Right renal pelvis (tissue), 4 donors: ENCODE data around the gene ATF6. TPM values are rescaled to one million over a fixed set of nuclear protein-coding genes. Genes with fewer than 3 reads are reported as not detected.
A peak's percentile ranks its signal among the peaks of the same experiment; 100 is the strongest.
"Not testable (repeated sequence)": the region's sequence is repeated elsewhere in the genome, so short reads cannot be mapped to it uniquely, and the experiment has no call there.

ENCODE experiments used
- DNase-seq, 4 donors: peaks; one replicate each; pipeline ENCODE4 v3.0.0-alpha.2; 2013; ENCODE audit warnings: low read depth in 4 of 4, low spot score in 3 of 4, missing footprints in 1 of 4
- polyA plus RNA-seq, 4 donors: library from polyadenylated mRNA; unstranded; fragments of 120-200 nt; gene quantifications; one replicate each; pipeline ENCODE4 v1.2.1, GENCODE V29; 2013; ENCODE audit not compliant: insufficient read length in 4 of 4

ATF6 gene
- polyA plus RNA-seq, 4 donors = 31.7 to 35.8 (median 34.8) TPM

DNA sequence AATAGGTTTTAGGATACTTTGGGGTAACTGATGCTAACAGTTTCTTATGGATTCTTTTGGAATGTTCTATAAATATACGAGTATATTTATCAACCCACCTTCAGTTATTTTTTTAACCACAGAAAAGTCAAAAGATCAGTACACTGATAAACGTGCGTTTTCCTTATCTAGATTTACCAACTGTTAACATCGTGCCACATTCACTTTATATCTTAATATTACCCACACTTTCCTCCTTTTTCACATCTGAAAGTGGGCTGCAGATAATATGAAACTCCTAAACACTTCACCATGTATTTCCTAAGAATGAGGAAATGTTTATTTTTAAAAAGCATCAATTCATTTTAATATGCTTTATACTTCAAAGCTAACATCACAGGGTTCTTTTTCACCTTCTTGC lies 7.7 kb downstream of the ATF6 start:
- no peak for DNase-seq

DNA sequence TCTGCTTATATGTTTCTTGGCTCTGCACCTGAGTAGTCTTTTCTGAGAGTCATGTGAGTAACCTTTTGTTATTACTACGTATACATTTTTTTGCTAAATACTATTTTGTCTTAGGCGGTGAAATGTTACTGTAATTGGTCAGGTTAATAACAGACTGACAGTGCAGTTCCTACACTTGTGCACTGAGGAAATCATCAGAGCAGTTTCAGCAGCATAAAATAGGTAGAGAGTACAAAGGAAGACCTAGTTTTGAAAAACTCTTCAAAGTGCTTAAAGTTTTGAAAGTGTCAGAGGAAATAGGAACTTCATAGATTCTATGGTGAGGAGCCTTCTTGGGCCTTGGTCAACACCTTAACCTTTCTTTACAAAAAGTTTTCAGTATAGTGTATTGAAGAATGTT lies 11.1 kb downstream of the ATF6 start:
- no peak for DNase-seq

DNA sequence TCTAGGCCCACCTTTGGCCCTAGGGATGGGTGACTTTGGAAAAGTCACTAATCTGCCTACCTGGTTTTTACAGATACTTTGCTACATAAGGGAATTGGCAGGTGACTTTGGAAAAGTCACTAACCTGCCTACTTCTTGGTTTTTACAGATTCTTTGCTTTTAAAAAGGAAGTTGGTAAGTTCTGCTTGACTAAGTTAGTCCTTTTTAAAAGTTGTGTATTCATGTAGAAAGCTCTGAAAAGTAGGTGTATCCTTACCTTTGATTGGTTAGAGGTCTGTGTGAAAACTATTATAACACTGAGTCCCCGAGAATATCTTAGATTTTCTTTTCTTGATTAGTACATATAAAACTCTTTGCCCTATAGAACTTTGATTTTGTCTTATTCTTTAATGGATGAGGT lies 12.4 kb downstream of the ATF6 start:
- no peak for DNase-seq

DNA sequence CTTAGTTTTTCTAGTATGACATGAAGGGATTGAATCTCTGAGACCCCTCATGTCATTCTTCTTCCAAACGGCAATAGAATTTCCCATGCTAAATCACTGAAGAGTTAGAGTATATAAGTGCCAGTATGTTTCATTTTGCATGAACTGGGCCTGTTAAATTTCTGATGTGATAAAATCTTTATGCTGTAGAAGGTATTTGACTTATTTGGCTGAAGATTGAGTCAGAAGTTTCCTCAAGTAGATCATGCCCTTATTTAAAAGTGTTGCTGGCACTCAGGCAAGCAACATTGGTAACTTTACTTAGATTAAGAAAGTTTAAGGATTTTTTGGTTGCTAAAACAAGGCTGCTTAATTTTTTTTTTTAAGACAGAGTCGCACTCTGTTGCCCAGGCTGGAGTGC lies 13.3 kb downstream of the ATF6 start:
- DNase-seq = no peak

DNA sequence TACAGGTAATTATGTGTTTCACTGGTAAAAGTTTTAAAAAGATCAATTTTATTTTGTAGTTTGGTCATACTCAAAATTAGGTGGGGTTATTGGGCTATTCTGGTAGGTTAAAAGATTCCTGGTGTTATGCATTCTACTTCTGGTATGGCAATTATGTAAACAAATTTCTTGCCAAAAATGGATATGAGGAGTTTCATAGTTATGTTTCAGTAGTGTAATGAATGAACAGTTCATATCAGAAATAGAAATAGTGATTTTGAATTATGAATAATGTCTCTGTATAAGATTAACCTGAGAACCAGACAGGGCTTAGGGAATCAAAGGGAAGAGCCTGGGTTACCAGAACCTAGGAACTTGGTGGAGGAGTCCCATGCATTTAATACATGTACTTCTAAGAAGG lies 15.9 kb downstream of the ATF6 start:
- no peak for DNase-seq

DNA sequence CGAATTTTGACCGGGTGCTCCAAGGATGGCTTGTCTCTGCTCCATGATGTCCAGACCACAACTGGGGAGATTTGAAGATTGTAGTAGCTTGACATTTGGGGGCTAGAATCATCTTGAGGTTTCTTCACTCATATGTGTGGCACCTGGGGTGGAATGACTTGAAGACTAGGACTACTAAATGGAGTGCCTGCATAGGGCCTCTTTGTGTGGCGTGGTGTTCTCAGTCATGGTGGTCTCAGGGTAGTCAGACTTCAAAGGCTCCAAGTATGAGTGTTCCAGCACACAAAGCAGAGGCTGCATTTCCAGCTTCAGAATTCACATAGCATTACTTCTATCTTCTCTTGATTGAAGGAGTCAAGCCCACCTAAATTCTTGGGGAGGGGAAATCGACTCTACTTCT lies 16.8 kb downstream of the ATF6 start:
- no peak for DNase-seq

DNA sequence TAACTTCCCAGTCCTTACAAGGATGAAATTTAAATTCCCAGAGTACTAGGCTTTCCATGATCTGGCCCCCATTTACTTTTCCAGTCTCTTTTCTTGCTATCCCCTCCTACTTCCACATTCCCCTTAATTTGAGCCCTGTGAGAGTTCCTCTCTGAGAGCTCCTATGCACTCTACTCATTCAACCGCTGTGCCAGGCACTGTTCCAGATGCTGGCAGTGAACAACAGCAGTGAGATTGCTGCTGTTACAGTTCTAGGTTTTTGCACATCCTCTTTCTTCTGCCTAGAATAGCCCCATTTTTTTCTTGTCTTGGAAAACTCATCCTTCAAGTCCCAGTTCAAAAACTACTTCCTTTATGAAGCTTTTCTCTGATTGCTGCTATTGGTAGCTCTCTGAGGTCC lies 18.8 kb downstream of the ATF6 start:
- DNase-seq = no peak

DNA sequence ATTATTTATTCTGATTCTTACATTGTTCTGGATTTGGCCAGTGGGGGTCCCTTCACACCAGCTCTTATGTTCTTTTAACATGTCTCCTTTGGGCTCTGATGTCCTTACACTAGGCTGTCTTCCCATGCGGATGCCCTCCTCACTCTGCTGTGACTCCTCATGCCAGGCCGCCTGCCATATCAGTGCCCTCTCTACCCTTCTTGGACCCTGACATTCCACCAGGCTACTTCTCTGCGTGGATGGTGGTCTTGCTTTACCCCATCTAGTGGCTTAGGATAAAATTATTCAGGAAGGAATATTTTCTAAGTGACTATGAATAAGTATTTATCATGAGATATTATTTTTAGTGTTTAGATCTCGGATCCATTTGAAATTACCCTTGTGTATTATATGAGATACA lies 21.2 kb downstream of the ATF6 start:
- no peak for DNase-seq

DNA sequence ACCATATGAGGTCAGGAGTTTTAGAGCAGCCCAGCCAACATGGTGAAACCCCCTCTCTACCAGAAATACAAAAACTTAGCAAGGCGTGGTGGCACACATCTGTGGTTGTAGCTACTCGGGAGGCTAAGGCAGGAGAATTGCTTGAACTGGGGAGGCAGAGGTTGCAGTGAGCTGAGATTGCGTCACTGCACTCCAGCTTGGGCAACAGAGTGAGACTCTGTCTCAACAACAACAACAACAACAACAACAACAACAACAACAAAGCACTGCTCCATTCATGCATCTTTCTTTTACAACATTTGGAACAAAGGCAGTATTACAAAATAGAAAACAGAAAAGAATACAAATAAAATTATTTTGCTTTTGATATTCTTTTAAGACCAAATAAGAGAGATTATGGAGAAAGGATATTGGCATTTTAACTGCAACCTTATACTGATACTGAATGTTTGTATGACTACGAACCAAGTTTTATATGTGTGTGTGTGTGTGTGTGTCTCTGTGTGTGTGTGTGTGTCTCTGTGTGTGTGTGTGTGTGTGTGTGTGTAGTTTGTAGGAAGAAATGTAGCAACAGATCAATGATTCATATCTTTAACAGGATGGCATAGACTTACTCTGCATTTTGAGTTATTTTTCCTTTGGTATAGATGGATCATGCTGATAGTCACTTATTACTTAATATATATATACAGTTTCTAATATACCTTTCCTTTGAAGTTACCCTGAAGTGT lies 24.6 kb downstream of the ATF6 start:
- DNase-seq = no peak

DNA sequence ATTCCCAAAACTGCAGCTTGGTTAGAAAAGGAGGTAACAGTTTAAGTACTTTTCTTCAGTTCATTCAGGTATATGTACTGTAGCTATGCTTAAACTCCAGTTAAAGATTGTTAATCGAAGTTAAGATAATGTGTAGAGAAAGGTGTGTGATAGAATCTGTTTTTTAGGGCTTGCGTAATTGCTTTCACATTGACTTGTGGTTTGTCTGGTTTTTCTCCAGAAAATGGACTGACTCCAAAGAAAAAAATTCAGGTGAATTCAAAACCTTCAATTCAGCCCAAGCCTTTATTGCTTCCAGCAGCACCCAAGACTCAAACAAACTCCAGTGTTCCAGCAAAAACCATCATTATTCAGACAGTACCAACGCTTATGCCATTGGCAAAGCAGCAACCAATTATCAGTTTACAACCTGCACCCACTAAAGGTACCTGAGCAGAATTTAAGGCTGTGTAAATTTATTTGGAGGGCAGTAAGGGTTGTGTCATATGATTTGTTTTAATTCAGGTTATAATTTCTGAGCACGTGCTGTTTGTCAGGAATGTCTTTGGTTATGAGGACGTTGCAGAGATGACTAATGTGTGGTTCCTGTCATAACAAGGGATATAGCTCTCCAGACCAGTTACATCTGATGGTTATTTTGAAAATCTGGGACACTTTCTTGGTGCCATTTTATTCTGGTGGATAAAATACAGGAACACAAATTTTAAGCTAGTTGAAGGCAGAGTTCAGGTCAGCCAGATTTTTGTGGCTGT lies 26.0 kb downstream of the ATF6 start:
- no peak for DNase-seq

DNA sequence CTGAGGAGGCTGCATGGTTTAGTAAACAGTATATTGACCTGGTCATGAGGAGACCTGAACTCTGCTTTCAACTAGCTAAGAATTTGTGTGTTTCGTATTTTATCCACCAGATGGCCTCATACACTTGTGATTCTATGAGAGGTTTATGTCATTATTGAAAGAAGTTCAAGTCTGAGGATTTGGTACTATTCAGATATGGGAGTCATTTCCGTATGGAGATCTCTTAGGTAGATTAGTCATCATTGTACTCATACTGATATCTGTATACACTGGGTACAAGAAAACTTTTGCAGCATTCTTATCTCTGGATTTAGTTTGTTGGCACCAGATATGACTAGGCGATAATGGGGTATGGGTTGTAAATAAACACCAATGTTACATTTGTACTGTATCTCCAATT lies 26.6 kb downstream of the ATF6 start:
- peak; percentile 25 to 38 (median 31) for DNase-seq

DNA sequence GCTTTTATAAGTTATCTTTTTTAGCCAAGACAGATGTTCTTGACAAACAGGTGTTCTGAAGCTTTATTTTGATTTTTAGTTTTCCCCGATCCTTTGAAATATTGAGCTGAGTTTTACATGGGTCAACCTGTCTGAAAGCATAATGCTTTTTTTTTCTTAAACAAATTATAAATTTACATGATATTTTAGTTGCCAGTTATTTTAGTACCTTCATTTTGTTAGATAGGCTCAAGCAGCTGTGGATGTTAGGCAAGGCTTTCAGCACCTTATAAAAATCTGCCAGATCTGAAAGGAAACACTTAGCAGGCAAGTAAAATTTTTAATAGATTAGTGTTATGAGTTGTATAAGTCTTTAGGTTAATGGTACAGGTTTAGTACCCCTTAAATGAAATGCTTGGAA lies 33.7 kb downstream of the ATF6 start:
- DNase-seq = no peak

DNA sequence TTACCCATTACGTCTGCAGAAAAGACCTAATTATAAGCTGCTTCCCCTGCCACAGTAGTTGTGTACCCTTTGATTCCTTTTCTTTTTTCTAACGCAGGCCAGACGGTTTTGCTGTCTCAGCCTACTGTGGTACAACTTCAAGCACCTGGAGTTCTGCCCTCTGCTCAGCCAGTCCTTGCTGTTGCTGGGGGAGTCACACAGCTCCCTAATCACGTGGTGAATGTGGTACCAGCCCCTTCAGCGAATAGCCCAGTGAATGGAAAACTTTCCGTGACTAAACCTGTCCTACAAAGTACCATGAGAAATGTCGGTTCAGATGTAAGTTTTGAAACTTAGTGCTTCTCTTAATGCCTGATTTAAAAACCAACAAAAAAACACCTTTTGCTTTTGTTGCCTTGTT lies 35.8 kb downstream of the ATF6 start:
- no peak for DNase-seq

DNA sequence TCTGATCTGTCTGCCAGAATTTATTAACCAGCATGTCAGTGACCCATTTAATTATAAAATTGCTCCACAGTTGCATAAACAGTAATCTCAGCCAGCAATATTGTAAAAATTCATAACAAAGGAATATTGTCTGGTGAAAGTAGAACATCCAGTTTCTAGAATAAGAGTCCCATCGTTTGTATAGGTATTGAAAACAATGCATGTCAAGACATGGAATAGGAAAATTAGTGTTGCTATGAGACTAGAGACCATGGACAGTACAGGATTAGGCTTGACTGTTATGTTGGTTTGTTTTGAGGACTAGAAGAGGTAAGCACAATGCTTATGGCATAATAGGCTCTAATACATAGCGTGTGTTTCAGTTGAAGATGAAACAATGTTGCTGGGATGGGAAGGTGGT lies 37.1 kb downstream of the ATF6 start:
- no peak for DNase-seq

DNA sequence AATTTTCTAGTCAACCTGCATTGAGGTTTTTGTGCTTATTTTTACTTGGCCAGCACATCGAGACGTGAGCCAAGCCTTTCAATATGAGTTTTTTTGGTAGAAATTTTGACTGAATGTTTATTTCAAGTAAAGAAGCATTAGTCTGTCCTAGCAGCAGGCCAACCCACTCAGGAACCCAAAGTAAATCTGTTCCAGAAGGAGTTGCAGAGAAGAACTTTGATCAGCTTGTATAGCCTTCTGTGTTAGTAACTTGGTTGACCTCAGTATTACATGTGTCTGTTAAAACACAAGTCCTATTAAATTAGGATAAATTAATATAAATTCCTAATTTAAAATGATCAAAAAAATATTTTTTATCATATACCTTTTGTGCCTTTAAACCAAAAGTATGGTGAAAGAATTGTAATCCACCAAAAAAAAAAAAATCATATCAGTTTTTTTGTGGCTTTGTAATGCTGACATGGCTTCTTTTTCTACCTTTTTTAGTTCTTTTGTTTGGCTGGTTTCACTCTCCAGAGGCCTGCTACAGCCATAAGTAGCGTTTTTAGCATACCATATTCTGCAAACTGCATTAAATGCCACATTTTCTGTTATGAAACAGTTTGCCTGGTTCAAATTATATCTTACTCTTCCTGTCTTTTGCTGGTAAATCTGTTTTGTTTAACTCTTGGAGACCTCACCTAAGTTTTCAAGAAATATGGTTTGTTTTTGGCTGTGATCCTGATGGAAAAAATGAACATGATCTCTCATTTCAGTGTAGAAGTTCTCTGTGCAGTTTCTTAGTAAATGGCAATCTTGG lies 39.5 kb downstream of the ATF6 start:
- DNase-seq = no peak

DNA sequence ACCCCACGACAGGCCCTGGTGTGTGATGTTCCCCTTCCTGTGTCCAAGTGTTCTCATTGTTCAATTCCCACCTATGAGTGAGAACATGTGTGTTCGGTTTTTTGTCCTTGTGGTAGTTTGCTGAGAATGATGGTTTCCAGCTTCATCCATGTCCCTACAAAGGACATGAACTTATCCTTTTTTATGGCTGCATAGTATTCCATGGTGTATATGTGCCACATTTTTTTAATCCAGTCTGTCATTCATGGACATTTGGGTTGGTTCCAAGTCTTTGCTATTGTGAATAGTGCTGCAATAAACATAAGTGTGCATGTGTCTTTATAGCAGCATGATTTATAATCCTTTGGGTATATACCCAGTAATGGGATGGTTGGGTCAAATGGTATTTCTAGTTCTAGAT lies 43.1 kb downstream of the ATF6 start:
- DNase-seq = not testable (repeated sequence)

DNA sequence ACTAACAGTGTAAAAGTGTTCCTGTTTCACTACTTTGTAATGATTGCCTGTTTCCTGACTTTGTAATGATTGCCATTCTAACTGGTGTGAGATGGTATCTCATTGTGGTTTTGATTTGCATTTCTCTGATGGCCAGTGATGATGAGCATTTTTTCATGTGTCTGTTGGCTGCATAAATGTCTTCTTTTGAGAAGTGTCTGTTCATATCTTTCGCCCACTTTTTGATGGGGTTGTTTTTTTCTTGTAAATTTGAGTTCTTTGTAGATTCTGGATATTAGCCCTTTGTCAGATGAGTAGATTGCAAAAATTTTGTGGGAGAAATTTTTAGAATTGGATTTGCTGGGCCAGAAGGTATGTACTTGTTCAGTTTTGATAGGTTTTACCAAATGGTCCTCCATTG lies 43.5 kb downstream of the ATF6 start:
- DNase-seq = not testable (repeated sequence)

DNA sequence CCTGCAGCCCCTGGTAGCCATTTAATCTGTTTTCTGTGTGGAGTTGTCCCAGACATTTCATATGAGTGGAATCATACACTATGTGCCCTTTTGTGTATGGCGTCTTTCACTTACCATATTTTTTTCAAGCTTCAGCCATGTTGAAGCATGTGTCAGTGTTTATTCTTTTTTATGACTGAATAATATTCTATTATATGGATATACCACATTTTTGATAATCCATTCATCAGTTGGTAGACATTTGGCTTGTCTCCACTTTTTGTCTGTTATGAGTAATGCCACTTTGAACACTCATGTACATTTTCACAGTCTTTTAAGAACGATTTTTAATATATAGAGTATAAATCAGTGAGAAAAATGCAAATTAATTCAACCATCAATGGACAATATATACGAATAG lies 44.7 kb downstream of the ATF6 start:
- DNase-seq = no peak

DNA sequence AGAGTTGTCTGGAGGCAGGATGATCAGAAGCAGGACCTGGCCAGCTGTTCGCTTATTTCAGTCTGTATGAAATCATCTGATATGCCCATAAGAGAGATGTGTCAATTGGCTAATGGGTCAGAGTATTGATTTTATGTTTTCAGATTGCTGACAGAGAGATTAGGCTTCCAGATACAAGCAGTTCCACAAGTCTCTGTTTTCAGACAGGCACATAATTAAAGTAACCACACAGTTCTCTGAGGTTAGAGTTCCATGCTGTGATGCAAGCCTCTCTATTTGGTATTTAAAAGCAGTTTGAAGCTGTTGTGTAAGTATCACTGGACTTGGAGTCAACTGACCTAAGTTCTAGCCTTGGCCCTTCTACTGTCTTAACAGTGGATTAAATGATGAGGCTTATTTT lies 50.1 kb downstream of the ATF6 start:
- DNase-seq = no peak

DNA sequence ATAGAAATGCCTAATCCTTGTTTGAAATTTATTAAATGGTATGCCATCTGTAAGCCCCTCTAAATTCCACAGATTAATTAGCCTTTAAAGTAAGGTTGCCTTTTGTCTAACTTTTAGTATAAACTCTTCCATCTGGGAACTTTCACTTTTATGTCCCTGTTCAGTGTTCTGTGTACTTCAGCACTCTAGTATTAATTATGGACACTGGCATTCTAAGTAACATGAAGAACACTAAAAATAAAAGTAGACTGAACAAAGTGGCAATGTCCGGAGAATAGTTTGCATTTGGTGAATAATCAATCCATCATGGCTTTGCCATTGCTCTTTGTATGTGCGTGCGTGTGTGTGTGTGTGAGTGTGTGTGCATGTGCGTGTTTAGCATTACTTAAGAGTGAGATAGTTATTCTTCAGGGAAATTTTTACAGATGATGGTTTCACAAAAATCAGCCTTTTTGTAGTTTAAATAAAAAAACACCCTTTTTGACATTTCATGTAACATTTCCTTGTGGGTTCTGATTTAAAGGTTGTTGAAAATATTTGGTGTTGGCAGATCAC lies 51.1 kb downstream of the ATF6 start:
- DNase-seq = peak in 3 of 4 donors; percentile 7 to 11 (median 10)

DNA sequence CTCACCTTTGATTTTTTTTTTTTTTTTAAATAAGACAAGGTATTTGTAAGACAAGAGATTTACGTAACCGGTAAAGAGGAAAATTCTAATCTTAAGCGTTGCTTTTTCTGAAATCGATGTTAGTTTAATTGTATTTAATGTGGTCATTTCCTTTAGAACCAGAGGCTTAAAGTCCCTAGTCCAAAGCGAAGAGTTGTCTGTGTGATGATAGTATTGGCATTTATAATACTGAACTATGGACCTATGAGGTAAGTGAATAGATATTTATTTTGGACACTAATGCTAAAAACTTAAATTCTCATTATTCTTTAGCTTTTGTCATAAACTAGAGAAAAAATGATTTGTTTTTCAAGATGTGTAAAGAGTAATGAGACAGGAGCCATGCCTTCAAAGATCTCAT lies 54.8 kb downstream of the ATF6 start:
- no peak for DNase-seq
